Fibroblast of lung (primary cell): ENCODE measurements around the gene ANKRD10. TPM values are rescaled to one million over a fixed set of nuclear protein-coding genes. Genes with fewer than 3 reads are reported as not detected.

Experiments used
- DNase-seq, 2 donors: peaks; one replicate each; pipeline versions ENCODE4 v3.0.0 to v3.0.0-alpha.2; 2010; ENCODE audit warnings: low read depth in 2 of 2
- H2AFZ ChIP-seq: 2 replicates; pipeline ENCODE4 v1.5.1; 2012; ENCODE audit warnings: low read length, control low read depth, inconsistent platforms
- H3K27ac ChIP-seq: 2 replicates; pipeline ENCODE4 v1.5.1; 2011; ENCODE audit warnings: low read length, control low read depth; ENCODE audit not compliant: insufficient read depth
- H3K27me3 ChIP-seq: 2 replicates; pipeline ENCODE4 v1.5.1; 2011; ENCODE audit warnings: mild to moderate bottlenecking, low read length; ENCODE audit not compliant: control insufficient read depth, insufficient read depth
- H3K36me3 ChIP-seq: 2 replicates; pipeline ENCODE4 v1.5.1; 2011; ENCODE audit warnings: low read length; ENCODE audit not compliant: control insufficient read depth, insufficient read depth
- H3K4me1 ChIP-seq: 2 replicates; pipeline ENCODE4 v1.5.1; 2011; ENCODE audit warnings: low read length; ENCODE audit not compliant: control insufficient read depth, insufficient read depth; ENCODE audit errors: extremely low read depth
- H3K4me2 ChIP-seq: 2 replicates; pipeline ENCODE4 v1.5.1; 2011; ENCODE audit warnings: low read length, control low read depth; ENCODE audit not compliant: insufficient read depth; ENCODE audit errors: extremely low read depth
- H3K4me3 ChIP-seq, 4 experiments: fragments of 200-600 bp in 1 of 4; sonication (generic) in 1 of 4; replicated peaks in 1 of 4; 2 replicates each; pipeline ENCODE4 v1.5.1; 2011 to 2016; ENCODE audit warnings: low read length in 4 of 4, low read depth in 3 of 4, mild to moderate bottlenecking in 3 of 4, control low read depth in 2 of 4, inconsistent platforms in 1 of 4, mixed read lengths in 1 of 4; ENCODE audit not compliant: insufficient read depth in 1 of 4; ENCODE audit errors: control extremely low read depth in 1 of 4
- H3K79me2 ChIP-seq: 2 replicates; pipeline ENCODE4 v1.5.1; 2012; ENCODE audit warnings: mild to moderate bottlenecking, low read length, inconsistent platforms; ENCODE audit not compliant: control insufficient read depth, insufficient read depth
- H3K9ac ChIP-seq: 2 replicates; pipeline ENCODE4 v1.5.1; 2011; ENCODE audit warnings: mild to moderate bottlenecking, low read length, control low read depth; ENCODE audit not compliant: insufficient read depth
- H3K9me3 ChIP-seq: 2 replicates; pipeline ENCODE4 v1.5.1; 2012; ENCODE audit warnings: low read depth, low read length; ENCODE audit not compliant: control insufficient read depth, insufficient read depth
- H4K20me1 ChIP-seq: 2 replicates; pipeline ENCODE4 v1.5.1; 2011; ENCODE audit warnings: low read length; ENCODE audit not compliant: control insufficient read depth, insufficient read depth; ENCODE audit errors: extremely low read depth
- CTCF ChIP-seq, 2 donors: IDR thresholded peaks in 1 of 2; conservative IDR thresholded peaks in 1 of 2; 1 replicate in 1 of 2; 2 replicates in 1 of 2; pipeline ENCODE4 v1.5.1; 2011 to 2012; ENCODE audit warnings: low read length in 2 of 2, control low read depth in 1 of 2, inconsistent platforms in 1 of 2, low read depth in 1 of 2, mild to moderate bottlenecking in 1 of 2
- EZH2 ChIP-seq: IDR thresholded peaks from 2 replicates; pipeline ENCODE4 v1.5.1; 2012; ENCODE audit warnings: low read length, control low read depth, mild to moderate bottlenecking; ENCODE audit errors: missing control alignments
- polyA plus RNA-seq, 2 donors: library from polyadenylated mRNA; depleted of rRNA in 1 of 2; stranded (reverse) in 1 of 2; unstranded in 1 of 2; fragments of >200 nt; gene quantifications; 2 replicates each; pipeline ENCODE4 v1.2.1, GENCODE V29; 2011 to 2012; ENCODE audit warnings: missing spikeins in 1 of 2
- total RNA-seq: library from RNA; depleted of rRNA; stranded (reverse); fragments of >200 nt; gene quantifications from 2 replicates; pipeline ENCODE4 v1.2.1, GENCODE V29; 2014

Gene ANKRD10
- total and polyA plus RNA-seq, 2 donors (not counting 1 experiment from before 2014, with no cell fraction given), result 29.5 to 130 TPM

GRCh38 chr13:110830331-110830730 is 84.5 kb downstream of the ANKRD10 start:
- DNase-seq, result no peak
- Histone ChIP-seq H3K36me3 (no peaks in the 10 kb centered on the region), H3K27ac (no peak overlapping the region), H2AFZ (no peak overlapping the region), H3K9ac (no peak overlapping the region), H3K4me3 (no peak overlapping the region), H3K4me2 (no peak overlapping the region), H3K9me3 (no peaks in the 10 kb centered on the region), H3K79me2 (no peaks in the 10 kb centered on the region), H3K27me3 (peaks cover 6% of the 10 kb centered on the region), H4K20me1 (no peaks in the 10 kb centered on the region), H3K4me1 (no peaks in the 10 kb centered on the region)
- no peak for TF ChIP-seq CTCF (conservative IDR thresholded peaks at IDR 0.05 in 1 of 2, IDR thresholded peaks at IDR 0.05 in 1 of 2; ENCODE audit: low read depth in 1 of 2, low read length in 2 of 2)
- TF ChIP-seq EZH2, result no peak

- no peak overlapping the region for H3K27ac ChIP-seq
- no peak overlapping the region for H2AFZ ChIP-seq
- no peaks in the 10 kb centered on the region for H4K20me1 ChIP-seq
- no peaks in the 10 kb centered on the region for H3K9me3 ChIP-seq
- H3K9ac ChIP-seq, result no peak overlapping the region
- H3K4me3 ChIP-seq, result no peak overlapping the region
- H3K79me2 ChIP-seq, result no peaks in the 10 kb centered on the region
- DNase-seq, result no peak
- no peaks in the 10 kb centered on the region for H3K36me3 ChIP-seq
- no peak for TF ChIP-seq CTCF (conservative IDR thresholded peaks at IDR 0.05 in 1 of 2, IDR thresholded peaks at IDR 0.05 in 1 of 2; ENCODE audit: low read depth in 1 of 2, low read length in 2 of 2)
- TF ChIP-seq EZH2, result no peak
- no peak overlapping the region for H3K4me2 ChIP-seq
- no peaks in the 10 kb centered on the region for H3K4me1 ChIP-seq
- H3K27me3 ChIP-seq, result peaks cover 4% of the 10 kb centered on the region
These were observed 85.4 kb downstream of the ANKRD10 start for GRCh38 chr13:110829486-110829885.

GRCh38 chr13:110828705-110829104 is 86.2 kb downstream of the ANKRD10 start:
- Histone ChIP-seq H4K20me1 (no peaks in the 10 kb centered on the region), H3K79me2 (no peaks in the 10 kb centered on the region), H3K4me3 (no peak overlapping the region), H3K4me1 (no peaks in the 10 kb centered on the region), H3K27ac (no peak overlapping the region), H3K36me3 (no peaks in the 10 kb centered on the region), H2AFZ (no peak overlapping the region), H3K27me3 (peaks cover under 1% of the 10 kb centered on the region), H3K4me2 (no peak overlapping the region), H3K9me3 (no peaks in the 10 kb centered on the region), H3K9ac (no peak overlapping the region)
- no peak for DNase-seq
- no peak for TF ChIP-seq EZH2
- no peak for TF ChIP-seq CTCF (conservative IDR thresholded peaks at IDR 0.05 in 1 of 2, IDR thresholded peaks at IDR 0.05 in 1 of 2; ENCODE audit: low read depth in 1 of 2, low read length in 2 of 2)

Other genes with a start within 250 kb of the ANKRD10 start
- gene CARS2, start 209.0 kb downstream of the ANKRD10 start, total RNA-seq, result 123 and 127 TPM in 2 replicates
- 55.5 and 64.7 TPM in 2 replicates for gene CARS2, start 209.0 kb downstream of the ANKRD10 start, polyA plus RNA-seq
- 13.0 and 13.9 TPM in 2 replicates for gene ING1, start 201.4 kb downstream of the ANKRD10 start, total RNA-seq
- gene ING1, start 201.4 kb downstream of the ANKRD10 start, polyA plus RNA-seq, result 7.8 and 7.9 TPM in 2 replicates
- gene ARHGEF7, start 200.2 kb upstream of the ANKRD10 start, total RNA-seq, result 33.6 and 42.8 TPM in 2 replicates
- gene ARHGEF7, start 200.2 kb upstream of the ANKRD10 start, polyA plus RNA-seq, result 29.1 and 29.7 TPM in 2 replicates